Measurements from ENCODE around the gene SH3BGRL2.
"Not testable (repeated sequence)": the region's sequence is repeated elsewhere in the genome, so short reads cannot be mapped to it uniquely, and the experiment has no call there.

The SH3BGRL2 gene

DNA sequence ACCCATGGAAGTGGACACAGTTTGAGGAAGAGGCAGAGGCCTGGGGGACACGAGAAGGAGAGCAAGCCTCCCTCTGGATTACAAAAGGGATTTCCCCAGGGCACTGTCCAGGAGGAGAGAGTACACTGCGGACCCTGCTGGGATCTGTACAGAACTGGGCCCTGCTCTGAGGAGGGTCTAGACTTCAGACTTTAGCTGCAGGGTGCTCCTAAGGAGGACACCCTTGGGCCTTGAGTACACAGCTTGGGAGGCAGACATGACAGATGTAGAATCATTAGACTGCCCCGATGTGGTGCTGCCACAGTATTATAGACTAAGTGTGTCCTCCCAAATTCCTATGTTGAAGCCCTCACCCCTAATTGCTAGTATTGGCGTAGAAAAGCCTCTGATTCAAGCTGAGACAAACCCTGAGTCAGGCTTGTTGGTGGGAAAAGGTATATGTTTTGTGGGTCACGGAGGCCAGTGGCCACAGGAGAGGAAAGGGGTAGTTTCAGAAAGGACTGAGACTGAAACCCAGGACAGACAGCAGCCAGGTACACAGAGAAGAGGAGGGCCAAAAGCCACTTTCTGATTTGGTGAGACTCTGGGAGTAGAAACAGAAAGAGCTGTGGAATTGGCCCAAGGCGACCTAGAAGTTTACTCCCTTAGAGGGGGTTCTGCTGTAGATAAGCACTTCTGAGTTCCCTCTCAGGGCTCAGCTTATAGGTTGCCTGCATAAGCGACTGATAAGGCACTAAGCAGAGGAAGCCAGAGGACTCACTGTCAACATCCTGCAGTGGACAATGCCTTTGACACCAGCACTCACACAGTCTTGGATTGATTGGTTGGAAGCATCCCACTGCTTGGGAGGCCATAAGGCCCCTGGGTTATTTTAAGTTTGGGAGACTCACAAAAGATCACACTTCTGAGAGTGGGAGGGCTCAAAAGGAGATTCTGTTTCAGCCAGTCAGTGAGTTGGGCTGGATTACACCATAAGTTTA, 16.5 kb upstream of the SH3BGRL2 start:
- no peak for DNase-seq

DNA sequence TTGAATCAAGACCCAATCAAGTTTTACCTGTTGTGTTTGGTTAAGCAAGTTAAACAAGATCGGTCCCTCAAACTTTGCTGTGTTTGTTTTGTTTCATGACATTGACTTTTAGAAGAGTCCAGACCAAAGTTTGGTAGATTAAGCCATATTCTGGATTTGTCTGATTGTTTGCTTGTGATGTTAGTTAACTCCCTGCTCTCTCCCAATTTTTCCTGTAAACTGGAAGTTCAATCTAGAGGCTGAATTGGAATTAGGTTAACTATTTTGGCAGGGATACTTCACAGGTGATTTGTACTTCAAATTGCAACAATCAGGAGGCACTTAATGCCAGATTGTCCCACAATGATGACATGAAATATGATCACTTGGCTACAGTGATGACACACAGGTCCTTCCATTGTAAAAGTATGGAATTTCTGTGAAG, 13.6 kb upstream of the SH3BGRL2 start:
- no peak for DNase-seq

DNA sequence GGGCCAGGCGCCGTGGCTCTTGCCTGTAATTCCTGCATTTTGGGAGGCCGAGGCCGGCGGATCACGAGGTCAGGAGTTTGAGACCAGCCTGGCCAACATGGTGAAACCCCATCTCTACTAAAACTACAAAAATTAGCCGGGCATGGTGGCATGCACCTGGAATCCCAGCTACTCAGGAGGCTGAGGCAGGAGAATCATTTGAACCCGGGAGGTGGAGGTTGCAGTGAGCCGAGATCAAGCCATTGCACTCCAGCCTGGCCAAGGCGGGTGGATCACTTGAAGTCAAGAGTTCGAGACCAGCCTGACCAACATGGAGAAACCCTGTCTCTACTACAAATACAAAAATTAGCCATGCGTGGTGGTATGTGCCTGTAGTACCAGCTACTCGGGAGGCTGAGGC, 12.7 kb upstream of the SH3BGRL2 start:
- DNase-seq = not testable (repeated sequence)

DNA sequence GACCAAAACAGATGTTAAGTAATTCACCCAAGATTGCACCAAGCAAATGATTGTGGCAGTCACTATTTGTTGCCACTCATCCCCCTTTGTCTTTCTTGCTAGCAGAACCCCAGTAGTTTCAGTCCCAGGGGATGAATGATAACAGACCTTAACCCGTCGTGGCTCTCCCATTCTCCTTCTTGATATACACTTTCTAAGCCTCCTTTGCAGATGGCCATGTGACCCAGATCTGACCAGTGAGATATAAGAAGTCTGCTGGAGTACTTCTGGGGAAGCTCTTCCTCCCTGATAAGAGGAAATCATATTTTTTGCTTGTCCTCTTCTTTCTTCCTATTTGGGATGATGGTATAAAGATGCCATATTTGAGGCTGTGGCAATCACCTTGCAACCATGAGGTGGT, 9.6 kb upstream of the SH3BGRL2 start:
- no peak for DNase-seq

DNA sequence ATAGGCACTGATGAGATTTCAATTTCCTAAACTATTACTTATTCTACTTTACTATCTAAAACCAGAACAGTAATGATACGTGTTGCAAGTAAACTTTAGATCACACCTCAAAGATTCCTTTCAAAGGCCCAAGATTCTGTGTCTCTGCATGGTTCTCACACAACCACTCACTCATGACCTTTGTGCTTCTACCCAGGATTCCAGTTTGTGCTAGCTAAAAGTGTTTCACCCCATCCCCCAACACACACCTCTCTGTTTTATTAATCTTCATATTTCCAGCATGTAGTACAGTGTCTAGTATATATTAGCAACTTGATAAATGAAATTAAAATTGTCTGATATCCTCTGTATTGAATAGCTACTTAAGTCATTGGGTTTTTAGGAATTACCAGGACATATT, 8.8 kb upstream of the SH3BGRL2 start:
- DNase-seq = no peak

DNA sequence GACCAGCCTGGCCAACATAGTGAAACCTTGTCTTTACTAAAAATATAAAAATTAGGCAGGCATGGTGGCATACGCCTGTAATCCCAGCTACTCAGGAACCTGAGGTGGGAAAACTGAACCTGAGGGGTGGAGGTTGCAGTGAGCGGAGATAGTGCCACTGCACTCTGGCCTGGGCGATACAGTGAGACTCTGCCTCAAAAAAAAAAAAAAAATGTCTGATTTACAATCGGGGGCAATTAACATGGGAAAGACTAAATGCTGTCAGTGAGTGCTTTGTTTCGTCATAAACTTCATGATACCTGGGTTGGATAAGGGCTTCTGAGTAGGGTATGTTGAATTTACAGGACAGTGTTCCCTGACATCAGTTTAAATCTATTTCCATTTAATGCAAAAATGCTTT, 8.0 kb upstream of the SH3BGRL2 start:
- DNase-seq = no peak

DNA sequence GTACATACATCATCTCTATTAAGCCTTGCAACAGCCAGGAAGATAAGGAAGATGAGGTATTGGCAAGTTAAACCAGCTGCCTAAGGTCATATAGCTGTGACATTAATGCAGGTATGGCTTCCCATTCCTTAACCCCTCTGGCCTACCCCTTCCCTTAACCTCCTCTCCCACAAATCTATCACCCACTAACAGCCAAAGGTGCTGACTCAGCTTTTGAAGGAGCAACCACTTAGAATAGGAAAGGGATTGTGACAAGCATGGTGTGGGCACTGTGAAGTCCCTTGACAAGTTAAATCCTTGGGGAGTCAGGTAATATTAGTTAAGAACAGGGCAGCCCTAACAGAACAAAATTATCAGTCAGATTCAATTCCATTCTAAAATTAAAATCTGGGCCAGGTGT, 5.4 kb upstream of the SH3BGRL2 start:
- no peak for DNase-seq

DNA sequence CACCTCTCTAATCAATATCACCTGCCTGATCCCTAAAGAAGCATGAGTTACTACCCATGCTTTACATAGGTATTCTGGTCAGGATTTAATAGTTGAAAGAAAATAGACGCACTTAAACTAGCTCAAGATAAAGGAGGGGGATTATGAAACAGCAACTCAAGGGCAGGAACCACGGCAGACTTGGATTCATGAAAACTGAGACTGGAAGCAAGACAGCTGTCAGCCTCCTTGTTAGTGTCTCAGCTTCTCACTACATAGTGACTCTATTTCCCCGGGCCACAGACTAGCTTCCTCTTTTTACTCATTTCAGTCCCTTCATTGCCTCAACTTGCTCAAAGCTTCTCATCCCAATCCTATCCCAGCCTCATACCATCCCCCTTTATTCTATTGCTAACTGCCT, 4.3 kb upstream of the SH3BGRL2 start:
- no peak for DNase-seq

DNA sequence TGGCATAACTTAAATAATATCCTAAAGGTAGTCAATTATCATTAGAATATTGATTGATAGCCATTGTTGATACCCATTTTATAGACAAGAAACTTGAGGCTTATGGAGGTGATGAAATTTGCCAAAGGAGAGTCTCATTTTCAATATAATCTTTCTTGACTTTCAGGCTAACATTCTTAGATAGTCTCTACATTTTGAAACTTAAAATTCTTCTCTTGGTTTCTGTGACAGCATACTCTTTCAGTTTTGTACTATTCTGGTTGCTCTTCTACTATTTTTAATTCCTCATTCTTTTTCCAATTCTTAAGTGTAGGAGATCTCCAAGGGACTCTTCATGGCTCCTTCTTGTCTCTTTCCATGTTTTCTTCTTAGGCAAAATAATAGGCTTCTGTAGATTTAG, 3.7 kb upstream of the SH3BGRL2 start:
- DNase-seq = no peak

DNA sequence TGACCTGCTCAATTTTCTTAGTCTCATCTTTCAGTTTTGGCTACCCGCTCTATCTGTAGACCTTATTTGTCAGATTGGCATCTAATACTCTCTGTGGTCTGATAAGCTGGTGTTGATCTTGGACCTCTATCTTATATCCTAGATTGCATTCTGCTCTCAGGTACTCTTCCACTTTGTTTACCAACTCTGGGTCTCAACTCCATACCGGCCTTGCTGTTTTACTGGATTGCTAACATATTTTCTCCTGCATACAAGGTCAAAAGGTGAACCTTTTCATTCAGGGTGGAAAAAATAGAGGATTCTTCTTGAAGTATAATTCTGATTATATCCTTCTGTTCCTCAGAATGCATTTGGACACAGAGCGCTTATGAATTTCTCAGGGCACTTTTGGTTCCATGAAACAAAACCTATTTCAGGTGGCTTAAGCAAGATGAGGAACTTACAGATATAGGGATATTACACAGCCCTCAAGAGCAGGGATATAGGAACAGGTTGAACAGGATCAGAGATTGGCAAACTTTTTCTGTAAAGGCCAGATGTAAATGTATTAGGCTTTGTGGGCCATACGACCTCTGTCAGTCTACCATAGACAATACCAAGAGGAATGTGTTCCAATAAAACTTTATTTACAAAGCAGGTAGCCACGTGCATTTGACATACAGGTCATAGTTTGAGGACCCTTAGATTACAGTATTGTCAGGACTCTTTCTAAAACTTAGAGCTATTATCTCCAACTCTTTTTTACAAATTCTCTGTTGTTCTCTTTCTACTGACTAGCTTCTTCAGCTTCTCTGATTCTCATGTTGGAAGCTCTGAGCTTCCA, 2.5 kb upstream of the SH3BGRL2 start:
- no peak for DNase-seq

DNA sequence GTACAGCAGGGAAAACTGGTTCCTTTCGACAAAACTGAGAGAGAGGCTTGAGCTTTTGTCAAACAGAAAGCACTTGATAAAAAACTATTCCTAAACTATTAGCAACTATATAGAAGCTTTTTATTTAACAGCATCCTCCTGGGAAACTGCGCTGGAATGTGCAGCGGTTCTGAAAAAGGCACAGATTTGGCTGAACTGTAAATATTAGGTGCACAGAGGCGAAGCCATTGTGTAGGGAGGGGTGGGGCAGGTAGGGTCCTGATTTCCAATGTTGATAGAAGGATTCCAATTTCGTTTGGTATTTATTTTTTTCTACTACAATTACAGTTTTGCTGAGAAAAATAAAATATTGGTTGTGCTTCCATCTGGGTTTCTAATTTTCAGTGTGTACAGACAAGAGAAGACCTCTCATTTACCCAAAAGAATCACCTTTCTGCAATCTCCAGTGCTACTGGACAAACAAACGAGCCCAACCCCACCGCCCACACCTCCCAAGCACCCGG, 698 bp upstream of the SH3BGRL2 start:
- no peak for DNase-seq

DNA sequence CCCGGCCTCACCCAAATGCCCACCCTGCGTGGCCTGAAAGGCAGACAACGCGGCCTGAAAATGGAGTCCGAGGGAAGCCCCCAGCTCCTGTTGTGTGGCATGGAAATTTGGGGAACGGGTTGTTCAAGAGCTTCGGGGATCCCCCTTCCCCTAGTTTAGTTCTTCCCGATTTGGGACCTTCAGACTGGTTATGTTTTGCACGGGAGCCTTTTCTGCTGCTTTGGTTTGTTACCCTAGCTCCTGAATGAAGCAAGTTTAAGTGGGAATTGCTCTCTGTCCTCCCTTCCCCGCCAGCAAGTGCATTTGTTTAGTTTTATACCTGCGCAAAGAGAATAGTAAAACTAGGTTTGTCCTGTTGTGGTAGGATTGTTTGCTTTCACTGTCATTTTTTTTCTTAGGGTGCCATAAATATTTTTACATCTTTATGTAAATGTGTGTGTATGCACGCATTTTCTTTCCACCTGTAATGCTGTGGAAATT, 604 bp downstream of the SH3BGRL2 start:
- DNase-seq = no peak

DNA sequence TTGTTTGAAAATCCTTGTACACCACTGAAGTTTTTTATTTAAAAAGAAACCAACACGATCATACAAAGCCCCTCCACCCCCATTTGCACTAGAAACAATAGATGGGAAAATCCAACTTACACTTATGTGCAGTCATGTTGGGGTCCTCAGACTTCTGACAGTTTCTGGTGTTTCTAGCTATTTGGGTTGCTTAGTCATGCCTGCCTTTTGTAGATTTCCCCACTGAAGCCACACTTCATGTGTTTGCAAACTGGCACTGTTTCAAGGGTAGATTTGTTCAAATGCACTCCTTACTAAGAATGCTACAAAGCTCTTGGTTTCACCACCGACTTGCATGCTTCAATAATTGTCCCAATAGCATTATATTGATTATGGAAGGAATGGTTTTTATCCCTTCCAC, 1.5 kb downstream of the SH3BGRL2 start:
- no peak for DNase-seq

DNA sequence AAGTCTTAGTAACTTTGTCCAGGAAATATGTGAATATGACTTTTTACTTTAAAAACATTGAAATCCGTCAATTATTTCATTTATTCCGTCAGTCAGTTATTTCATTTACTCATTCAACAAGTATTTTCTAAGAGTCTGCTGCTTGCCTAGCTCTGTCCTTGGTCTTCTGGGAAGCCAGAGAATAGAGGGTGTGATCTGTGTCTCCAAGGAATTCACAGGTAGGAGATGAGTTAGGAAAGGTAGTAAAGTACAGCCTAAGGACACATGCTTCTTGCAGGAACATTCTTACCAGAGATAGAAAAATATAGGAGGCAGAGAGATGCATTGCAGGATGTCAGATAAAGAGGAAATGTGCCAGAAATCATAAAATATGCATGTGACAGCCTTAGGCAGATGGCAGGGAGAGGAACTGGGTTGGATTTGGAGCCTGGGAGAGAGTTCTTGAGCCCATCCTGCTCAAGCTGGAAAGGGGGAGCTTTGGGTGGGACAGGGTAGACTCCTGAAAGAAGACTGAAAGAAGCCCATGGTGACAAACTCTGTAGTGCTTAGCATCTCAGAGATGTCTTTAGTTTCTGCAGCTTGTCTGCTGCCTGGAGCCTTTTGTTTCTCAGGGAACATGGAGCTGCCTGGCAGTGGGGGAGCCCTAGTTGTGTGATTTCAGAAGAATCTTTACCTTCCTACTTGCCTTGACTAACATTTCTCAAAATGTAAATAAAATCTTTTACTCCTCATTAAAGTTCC, 3.5 kb downstream of the SH3BGRL2 start:
- DNase-seq = no peak

DNA sequence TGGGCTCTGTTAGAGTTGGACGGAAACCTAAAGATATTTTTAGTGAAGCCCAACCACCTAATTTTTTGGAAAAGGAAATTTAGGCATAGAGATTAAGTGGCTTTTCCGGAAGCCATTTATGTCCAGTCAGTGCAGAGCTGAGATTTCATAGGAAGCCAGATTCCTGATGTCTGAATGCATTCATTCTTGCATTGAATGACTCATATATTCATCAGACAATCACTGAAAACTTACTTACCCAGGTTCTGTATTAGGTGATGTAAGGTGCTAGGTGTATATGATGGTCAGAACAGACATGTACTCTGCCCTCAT, 4.1 kb downstream of the SH3BGRL2 start:
- no peak for DNase-seq

DNA sequence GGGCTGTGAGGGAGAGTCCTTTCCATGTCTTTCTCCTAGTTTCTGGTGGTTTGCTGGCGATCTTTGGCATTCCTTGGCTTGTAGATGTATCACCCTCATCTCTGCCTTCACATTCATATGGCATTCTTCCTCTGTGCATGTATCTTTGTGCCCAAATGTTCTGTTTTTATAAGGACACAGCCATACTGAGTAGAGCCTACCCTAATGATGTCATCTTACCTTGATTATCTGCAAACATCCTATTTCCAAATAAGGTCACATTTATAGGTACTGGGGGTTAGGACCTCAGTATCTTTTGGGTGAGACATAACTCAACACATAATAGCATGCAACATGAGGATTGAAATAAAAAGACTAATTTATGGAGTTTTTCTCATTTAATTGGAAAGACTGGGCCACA, 5.5 kb downstream of the SH3BGRL2 start:
- no peak for DNase-seq

DNA sequence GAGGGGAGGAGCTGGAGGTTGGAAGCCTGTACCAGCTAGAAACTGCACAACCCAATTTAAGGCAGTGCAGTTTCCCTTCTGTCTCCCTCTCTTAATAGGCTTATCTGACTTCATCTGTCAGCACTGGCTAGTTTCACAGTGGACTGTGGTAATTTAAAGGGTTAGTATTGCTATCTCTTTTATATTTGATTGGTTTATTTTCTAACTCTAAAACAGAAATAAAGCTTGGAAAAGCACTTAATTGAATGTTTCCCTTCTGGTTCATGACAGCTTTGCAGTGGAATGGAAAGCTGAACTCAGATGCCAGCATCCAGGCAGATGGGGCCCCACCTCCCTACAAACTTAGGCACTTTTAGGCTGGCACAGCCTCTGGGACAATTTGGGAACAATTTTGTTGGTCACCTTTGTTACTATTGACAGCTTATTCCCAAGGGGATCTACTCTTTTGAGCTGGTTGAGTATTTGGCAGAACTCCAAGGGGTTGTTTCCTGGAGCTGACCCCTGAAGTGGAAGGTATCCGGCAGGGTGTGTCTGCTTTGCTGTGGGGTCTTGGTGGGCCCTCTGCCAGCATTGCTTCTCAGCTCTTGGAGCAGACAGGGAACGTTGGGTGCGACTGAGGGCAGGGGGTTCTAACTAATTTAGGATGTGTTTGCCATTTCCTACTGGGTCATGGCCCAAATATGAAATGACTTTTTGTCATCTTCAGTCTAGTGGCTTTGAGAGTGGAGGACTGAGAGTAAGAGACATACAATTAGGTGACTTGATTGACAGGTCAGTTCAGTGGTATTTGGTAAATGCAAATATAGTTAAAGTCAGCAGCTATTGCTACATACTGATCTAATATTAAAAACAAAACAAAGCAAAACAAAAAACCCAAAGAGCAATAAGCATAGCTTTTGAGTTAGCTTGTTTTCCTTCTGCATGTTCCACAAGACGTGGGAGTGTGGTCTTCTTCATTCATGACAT, 9.3 kb downstream of the SH3BGRL2 start:
- DNase-seq = no peak

DNA sequence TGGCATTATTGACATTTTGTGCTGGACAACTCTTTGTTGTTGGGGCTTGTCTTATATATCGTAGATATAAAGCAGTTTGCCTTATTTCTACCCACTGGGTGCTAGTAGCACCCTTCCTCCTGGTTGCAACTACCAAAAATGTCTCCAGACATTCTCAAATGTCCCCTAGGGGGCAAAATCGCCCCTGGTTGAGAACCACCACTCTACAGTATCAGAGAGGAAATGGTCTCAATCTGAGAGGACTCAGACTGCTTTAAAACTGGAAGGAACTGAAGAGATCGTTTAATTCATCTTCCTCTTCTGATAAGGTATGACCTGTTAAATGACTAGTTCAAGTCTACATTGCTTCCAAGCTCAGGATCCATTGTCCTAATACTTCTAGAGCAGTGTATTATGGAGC, 14.9 kb downstream of the SH3BGRL2 start:
- DNase-seq = peak in 1 of 2 donors; percentile 30

DNA sequence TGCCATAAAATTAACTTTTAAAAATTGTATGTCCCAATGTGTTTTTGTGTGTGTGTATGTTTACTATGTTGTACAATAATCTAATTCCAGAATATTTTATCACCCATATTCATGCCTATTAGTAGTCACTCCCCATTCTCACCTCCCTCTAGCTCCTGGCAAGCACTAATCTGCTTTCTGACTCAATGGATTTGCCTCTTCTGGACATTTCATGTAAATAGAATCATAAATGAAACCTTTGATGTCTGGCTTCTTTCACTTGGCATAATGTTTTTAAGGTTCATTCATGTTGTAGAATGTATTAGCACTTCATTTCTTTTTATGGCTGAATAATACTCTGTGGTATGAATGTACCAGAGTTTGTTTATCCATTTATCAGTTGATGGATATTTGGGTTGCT, 15.4 kb downstream of the SH3BGRL2 start:
- no peak for DNase-seq

DNA sequence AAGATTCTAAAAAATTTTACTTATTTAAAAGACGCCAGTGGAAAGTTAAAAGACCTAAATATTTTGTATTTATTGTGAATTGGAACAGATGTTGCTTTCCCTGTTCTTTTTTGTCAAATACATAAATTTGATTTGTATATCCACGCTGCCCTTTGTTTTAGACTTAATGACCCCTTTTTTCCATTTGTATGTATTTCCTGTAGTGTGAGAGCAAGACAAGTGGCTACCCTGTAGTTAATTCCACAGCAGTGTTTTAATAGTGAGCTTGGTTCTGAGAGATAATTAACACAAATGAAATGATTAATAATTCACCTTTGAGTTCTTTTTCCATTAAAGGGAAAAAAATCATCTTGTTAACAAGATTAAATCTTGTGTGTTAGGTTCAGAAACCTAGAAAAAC, 16.6 kb downstream of the SH3BGRL2 start:
- DNase-seq = no peak

DNA sequence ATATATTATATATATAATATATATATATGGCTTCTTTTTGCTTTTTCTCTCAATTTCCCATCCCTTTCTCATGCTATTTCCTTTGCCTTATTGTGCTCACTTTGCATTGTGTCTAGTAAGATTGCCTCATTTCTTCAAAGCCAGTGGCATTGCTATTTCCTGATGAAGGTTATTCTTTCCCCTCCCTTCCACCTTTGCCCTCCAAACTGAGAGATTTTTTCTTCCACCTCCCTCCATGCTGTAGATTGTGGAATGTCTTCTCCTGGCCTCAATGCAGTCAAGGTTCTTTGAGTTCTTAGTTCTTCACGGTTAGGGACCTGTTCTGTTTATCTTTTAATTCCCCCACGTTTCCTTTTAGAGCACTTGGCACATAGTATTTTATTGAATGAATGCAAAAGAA, 17.2 kb downstream of the SH3BGRL2 start:
- no peak for DNase-seq

DNA sequence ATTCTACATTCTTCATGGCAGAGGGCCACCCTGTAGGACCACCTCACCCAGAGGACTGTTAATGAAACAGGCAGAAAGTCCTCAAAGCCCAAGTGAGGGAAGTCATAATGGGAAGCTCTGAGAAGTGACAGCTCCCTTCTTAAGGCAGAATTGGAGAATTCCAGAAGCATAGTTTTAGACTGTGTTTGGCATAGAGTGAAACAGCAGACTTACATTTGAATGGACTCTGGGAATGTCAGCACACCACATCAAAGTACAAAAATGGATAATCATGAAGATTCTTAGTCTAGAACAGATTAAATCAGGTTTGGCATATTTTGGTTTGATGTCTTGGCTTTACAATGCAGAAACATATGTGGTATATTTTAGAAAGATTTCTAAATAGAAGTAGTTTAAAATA, 17.9 kb downstream of the SH3BGRL2 start:
- DNase-seq = no peak
